HG02970 (cell line): Measurements from ENCODE around the gene ALDH16A1.
A peak's percentile ranks its signal among the peaks of the same experiment; 100 is the strongest.
"Not testable (repeated sequence)": the region's sequence is repeated elsewhere in the genome, so short reads cannot be mapped to it uniquely, and the experiment has no call there.

ENCODE experiments used
- ATAC-seq: cut with Tn5 transposase; IDR thresholded peaks from one replicate; pipeline ENCODE4 v1.9.1; 2021; ENCODE audit warnings: mild to moderate bottlenecking, moderate library complexity, moderate number of reproducible peaks; ENCODE audit not compliant: unreplicated experiment, low FRiP score

ALDH16A1 gene

DNA sequence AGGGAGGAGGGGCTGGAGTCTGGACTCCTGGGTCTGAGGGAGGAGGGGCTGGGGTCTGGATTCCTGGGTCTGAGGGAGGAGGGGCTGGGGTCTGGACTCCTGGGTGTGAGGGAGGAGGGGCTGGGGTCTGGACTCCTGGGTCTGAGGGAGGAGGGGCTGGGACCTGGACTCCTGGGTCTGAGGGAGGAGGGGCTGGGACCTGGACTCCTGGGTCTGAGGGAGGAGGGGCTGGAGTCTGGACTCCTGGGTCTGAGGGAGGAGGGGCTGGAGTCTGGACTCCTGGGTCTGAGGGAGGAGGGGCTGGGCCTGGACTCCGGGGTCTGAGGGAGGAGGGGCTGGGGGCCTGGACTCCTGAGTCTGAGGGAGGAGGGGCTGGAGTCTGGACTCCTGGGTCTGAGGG lies 8.1 kb downstream of the ALDH16A1 start:
- ATAC-seq, result not testable (repeated sequence)

DNA sequence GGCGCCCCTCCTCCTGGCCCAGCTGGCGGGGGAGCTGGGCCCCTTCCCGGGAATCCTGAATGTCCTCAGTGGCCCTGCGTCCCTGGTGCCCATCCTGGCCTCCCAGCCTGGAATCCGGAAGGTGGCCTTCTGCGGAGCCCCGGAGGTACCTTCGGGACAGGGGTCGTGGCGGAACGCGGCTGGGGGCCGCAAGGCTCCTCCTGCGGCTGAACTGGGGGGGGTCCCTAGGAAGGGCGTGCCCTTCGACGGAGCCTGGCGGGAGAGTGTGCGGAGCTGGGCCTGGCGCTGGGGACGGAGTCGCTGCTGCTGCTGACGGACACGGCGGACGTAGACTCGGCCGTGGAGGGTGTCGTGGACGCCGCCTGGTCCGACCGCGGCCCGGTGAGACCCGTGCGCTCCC lies 8.6 kb downstream of the ALDH16A1 start:
- no peak for ATAC-seq

DNA sequence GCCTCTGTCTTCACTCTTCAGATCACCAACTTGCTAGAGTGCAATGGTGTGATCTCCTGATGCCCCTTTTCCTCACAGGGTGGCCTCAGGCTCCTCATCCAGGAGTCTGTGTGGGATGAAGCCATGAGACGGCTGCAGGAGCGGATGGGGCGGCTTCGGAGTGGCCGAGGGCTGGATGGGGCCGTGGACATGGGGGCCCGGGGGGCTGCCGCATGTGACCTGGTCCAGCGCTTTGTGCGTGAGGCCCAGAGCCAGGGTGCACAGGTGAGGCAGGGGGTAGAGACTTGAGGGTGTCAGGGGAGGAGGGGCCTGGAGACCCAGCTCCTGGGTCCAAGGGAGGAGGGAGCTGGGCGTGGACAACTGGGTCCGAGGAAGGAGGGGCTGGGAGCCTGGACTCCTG lies 9.5 kb downstream of the ALDH16A1 start:
- no peak for ATAC-seq

DNA sequence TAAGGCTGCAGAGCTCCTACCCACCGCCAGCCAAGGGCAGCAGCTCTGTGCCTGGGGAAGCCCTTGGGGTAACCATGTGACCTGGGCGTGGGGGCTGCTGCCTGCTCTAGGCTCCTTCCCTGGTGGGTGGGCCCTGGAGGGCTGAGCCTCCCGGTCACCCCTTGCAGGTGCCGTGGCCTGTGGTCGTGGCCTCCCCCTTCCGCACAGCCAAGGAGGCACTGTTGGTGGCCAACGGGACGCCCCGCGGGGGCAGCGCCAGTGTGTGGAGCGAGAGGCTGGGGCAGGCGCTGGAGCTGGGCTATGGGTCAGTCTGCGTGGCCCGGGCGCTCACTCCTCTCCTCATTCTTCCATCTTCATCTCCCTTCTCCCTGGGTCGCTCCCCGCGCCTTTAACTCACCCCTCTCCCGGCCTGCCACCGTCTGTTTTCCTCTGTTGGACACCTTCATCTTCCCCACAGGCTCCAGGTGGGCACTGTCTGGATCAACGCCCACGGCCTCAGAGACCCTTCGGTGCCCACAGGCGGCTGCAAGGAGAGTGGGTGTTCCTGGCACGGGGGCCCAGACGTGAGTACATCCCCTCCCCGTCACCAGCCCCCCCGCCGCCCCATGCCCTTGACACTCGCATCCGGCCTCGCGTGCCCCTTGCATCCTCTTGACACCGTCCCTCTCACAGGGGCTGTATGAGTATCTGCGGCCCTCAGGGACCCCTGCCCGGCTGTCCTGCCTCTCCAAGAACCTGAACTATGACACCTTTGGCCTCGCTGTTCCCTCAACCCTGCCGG lies 11.1 kb downstream of the ALDH16A1 start:
- ATAC-seq, result no peak

DNA sequence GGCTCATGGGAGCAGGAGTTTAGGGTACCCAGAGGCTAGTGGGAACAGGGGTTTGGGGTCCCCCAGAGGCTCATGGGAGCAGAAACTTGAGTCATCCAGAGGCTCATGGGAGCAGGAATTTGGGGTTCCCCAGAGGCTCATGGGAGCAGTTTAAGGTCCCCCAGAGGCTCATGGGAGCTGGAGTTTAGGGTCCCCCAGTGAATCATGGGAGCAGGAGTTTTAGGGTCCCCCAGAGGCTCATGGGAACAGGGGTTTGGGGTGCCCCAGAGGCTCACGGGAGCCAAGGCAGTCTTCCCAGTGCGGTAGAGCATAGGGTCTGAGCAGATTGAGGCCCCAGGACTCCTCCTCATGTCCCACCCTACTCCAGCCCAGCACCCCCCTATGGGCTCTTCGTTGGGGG lies 12.3 kb downstream of the ALDH16A1 start:
- no peak for ATAC-seq

DNA sequence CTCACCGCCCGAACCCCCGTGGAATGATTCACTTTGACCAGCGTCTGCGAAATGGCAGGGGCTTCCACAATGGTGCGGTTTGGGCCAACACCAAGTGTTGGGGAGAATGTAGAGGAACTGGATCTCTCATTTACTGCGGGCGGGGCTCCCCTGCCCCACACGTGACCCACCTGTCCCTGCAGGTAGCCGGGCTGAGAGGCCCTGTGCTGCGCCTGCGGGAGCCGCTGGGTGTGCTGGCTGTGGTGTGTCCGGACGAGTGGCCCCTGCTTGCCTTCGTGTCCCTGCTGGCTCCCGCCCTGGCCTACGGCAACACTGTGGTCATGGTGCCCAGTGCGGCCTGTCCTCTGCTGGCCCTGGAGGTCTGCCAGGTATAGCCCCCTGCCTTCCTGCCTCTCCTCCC lies 15.2 kb downstream of the ALDH16A1 start:
- ATAC-seq, result no peak

DNA sequence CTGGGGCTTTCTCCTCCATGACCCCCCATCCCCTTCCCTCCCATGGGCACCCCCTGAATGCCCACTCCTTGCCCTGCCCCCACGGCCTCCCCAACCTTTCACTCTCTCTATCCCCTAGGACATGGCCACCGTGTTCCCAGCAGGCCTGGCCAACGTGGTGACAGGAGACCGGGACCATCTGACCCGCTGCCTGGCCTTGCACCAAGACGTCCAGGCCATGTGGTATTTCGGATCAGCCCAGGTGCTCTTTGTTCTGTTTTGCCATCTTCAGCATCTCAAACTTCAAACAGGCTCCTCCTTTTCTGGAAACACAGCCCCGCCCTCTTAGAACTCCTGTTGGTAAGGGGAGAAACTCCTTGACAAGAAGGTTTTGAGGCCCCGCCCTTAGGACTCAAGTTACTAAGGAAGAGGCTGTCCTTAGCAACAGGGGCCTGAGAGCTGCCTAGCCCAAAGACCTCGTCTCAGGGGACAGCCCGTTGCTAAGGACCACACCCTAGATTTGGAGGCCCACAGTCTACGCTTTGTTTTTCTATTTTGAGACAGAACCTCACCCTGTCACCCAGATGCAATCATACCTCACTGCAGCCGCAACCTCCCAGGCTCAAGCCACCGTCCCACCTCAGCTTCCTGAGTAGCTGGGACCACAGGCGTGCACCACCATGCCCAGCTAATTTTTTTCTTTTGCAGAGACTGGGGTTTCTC lies 15.9 kb downstream of the ALDH16A1 start:
- peak; percentile 45 for ATAC-seq

DNA sequence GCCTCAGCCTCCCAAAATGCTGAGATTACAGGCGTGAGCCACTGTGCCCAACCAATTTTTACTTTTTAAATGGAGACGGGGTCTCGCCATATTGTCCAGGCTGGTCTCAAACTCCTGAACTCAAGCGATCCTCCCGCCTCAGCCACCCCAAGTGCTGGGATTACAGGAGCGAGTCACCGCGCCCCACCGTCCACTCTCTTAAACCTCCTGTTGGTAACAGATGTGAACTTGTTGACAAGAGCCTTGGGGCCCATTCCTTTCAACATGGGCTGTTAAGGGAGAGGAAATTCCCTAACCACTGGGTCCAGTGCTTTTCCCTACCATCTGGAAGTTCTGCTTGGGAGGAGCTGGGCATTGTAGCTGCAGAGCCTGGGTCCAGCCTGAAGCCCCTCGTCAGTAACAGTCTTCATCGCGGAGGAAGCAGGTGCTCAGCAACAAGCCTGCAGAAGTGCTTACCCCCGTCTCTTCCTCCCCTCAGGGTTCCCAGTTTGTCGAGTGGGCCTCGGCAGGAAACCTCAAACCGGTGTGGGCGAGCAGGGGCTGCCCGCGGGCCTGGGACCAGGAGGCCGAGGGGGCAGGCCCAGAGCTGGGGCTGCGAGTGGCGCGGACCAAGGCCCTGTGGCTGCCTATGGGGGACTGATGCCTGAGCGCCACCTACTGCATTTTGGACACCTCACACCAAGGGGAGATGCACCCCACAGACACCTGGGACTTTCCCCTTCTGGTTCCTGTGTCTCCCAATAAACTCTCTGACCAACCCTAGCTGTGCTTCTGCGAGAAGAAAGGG lies 17.0 kb downstream of the ALDH16A1 start:
- ATAC-seq, result no peak

DNA sequence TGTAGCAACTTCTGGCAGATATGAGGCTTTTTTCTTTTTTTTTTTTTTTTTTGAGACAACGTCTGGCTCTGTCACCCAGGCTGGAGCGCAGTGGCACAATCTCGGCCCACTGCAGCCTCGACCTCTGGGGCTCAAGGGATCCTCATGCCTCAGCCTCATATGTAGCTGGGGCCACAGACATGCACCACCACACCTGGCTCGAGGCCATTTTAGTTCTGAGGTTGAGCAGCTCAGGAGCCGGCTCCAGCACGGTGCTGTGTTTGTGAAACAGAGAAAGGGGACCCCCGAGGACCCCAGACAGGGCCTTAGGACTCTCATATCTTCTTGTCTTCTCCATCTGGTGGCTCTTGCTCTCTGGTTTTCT lies 17.6 kb downstream of the ALDH16A1 start:
- ATAC-seq, result no peak

DNA sequence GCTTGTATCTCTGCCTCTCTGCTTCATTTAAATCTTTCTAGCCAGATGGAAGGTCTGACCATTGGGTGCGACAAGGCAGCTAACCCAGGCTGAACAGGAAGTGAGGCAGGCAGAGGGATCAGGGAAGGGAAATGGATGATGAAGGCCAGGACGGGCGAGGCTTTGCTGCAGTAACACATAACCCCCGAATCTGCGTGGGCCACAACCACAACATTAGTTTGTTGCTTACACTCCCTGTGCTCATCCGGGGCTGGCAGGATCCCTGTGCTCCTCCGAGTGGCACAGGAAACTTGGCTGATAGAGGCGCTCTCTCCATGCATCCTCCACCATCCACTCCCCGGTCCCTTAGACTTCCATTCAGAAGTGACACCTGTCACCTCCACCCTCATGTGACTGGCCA lies 19.9 kb downstream of the ALDH16A1 start:
- ATAC-seq, result no peak

DNA sequence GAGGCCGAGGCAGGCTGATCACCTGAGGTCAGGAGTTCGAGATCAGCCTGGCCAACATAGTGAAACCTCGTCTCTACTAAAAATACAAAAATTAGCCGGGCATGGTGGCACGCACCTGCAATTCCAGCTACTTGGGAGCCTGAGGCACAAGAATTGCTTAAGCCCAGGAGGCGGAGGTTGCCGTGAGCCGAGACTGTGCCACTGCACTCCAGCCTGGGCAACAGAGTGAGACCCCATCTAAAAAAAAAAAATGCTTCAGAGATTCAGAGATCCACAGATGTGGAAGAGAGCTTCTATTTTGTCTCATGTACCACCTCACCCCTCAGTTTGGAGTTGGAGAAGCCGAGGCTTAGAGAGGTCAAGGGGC lies 20.5 kb downstream of the ALDH16A1 start:
- not testable (repeated sequence) for ATAC-seq

DNA sequence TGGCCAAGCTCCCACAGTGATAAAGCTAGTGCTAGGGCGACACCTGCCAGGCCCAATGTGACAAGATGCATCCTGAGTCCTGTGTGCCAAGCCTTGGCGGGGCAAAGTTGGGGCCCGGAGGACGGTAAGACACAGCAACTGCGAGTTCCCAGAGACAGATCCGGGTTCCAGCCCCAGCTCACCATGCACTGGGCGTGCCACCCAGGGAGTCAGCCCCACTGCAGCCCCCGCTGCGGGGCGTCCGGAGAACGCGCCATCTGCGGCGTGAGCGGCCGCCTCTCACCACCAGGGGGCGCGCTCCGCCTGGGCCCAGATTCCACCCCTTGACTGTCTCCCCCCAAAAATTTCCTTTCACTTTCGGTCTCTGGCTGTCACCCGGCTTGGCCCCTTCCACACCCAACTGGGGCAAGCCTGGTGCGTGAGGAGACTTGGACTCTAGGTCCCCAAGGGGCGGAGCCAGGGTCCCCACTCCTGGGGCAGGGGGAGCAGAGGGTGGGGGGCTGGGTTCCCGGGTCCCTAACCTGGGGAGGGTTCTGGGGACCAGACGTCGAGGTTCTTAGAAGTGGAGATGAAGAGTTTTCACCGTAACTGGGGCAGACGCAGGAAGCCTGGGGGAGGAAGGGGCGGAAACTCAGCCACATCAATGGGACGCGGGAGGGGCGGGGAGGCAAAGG lies 21.0 kb downstream of the ALDH16A1 start, which contains the start of gene FLT3LG:
TSS of gene FLT3LG (plus strand) at position 348 of the 674 bp plus-strand sequence. CDS start 425 bp downstream, outside the sequence.
- peak; percentile 73 for ATAC-seq

DNA sequence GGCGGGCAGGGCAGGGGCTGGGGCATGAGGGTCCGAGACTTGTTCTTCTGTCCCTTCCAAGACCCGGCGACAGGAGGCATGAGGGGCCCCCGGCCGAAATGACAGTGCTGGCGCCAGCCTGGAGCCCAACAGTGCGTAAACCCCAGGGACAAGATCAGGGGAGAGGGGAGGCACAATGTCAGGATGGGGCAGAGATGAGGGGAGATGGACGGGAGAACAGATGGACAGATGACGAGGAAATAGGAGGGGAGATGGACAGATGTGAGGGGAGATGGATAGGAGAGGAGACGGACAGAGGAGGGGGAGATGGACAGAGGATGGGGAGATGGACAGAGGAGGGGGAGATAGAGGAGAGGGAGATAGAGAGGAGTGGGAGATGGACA lies 21.5 kb downstream of the ALDH16A1 start:
- no peak for ATAC-seq

DNA sequence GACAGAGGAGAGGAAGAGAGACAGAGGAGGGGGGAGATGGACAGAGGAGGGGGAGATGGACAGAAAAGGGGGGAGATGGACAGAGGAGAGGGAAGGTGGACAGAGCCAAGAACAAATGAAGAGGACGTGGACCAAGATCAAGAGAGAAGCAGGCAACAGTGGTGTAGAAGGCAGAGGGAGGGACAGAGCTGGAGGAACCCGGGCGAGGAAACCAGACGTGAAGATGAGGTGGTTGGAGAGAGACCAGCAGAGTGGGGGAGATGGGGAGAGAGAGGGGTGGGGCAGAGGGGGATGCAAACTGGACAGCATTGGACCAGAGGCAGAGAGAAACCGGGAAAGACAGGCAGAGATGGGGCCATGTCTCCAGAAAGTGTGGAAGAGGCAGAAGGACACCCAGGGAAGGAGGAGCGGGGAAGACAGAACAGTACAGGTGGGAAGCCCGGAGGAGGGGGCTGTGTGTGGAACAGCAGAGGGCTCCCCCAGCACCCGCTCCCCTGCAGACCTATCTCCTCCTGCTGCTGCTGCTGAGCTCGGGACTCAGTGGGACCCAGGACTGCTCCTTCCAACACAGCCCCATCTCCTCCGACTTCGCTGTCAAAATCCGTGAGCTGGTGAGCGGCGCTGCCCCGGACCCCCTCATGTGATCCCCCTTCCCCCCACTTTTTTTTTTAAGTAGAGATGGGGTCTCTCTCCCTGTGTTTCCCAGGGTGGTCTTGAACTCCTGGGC lies 22.3 kb downstream of the ALDH16A1 start:
- no peak for ATAC-seq

DNA sequence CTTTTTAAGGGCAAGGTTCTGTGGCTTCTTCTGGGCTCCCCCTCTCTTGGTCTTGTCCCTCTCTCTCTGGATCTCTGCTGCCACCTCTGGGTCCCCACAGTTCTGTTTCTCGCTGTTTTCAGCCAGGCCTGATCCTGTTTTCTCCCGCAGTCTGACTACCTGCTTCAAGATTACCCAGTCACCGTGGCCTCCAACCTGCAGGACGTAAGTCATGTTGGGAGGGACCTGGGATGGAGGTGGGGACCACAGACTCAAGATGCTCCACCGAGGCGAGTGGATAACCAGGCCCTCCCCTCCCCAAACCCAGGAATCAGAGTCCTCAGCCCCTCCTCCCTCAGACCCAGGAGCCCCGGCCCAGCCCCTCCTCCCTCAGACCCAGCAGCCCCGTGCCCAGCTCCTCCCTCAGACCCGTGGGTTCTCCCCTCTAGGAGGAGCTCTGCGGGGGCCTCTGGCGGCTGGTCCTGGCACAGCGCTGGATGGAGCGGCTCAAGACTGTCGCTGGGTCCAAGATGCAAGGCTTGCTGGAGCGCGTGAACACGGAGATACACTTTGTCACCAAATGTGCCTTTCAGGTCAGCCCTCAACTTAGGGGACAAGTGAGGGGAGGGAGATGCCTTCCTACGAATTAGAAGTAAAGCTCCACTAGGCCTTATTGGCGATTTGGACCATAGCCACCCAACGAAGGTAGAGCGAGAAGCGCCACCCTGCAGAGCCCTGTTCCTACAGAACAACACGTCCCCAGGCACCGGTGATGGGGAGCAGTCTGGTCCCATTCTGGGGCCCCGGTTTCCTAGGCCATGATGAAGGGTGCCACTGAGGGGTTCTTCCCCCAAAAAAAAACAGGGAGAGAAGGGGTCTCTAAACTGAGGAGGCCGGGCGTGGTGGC lies 23.2 kb downstream of the ALDH16A1 start:
- no peak for ATAC-seq

DNA sequence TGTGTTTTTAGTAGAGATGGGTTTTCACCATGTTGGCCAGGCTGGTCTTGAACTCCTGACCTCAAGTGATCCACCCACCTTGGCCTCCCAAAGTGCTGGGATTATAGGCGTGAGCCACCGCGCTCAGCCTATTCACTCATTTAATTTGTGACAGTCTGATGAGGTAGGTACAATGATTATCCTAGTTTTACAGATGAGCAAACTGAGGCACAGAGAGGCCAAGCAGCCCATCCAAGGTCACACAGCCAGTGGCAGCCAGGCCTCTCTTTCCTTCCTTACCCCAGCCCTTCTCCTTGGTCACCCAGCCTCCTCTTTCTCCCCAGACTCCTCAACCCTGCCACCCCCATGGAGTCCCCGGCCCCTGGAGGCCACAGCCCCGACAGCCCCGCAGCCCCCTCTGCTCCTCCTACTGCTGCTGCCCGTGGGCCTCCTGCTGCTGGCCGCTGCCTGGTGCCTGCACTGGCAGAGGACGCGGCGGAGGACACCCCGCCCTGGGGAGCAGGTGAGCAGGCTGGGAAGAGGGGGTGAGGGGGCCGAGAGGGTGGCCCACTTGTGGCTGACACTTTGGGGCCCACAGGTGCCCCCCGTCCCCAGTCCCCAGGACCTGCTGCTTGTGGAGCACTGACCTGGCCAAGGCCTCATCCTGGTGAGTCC lies 27.1 kb downstream of the ALDH16A1 start:
- ATAC-seq, result no peak

DNA sequence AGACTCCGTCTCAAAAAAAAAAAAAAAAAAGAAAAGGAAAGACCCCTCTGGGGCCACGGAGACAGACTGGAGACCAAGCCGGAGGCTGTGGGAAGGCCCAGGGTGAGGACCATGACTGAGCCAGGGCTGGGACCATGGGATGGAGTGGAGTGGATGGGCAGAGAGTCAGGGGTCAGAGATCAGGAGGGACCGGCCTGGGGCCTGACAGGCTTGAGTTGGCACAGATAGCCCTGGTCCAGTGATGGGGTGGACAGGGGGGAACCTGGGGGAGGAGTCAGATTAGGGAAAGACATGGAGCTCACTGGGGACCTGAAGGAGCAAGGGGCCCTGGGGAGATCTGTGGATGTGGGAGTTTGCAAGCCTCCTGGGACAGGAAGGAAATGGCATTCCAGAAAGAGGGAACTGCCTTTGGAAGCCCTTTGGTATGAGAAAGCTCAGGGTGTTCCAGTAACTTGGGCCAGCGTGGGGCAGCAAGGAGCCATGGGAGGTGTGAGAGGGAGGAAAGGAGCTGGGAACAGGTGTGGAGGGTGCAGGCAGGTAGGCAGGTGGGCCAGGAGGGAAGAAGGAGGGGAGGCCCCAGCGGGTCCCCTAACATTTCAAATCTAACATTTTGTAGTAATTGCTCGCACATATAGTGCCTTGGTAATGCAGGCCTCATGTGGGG lies 28.1 kb downstream of the ALDH16A1 start:
- ATAC-seq, result no peak

DNA sequence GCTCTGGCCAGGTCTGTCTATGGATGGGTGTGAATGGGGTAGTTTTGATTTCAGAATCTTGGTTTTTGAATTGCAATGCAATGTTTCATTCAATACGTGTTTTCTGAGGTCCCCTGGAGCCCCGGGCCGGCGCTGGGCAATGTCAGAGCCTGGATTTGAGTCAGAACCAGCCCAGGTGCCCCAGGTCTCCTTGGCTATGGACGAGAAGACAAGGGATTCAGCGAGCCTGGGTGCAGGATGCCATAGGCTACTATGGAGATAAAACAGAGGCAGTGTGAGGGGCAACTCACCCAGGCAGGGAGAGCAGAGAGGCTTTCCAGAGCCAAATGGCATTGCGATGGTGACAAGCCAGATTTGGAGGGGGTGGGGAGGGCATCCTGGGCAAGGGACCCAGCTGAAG lies 33.2 kb downstream of the ALDH16A1 start:
- no peak for ATAC-seq
